GM10266 (cell line): ENCODE data around the gene ST6GALNAC2.

ENCODE experiments used
- DNase-seq: peaks from one replicate; pipeline ENCODE4 v3.0.0; 2012; ENCODE audit errors: extremely low spot score
- CTCF ChIP-seq: IDR thresholded peaks from 2 replicates; pipeline ENCODE4 v1.5.1; 2012; ENCODE audit warnings: mild to moderate bottlenecking, low read depth; ENCODE audit not compliant: control insufficient read depth, insufficient read depth; ENCODE audit errors: missing control alignments

The ST6GALNAC2 gene

GRCh38 chr17:76594690-76595089 lies 9.0 kb upstream of the ST6GALNAC2 start:
- no peak for TF ChIP-seq CTCF
- DNase-seq = no peak

GRCh38 chr17:76593959-76594358 lies 8.3 kb upstream of the ST6GALNAC2 start:
- no peak for TF ChIP-seq CTCF
- no peak for DNase-seq

- DNase-seq = no peak
- no peak for TF ChIP-seq CTCF
Observed at GRCh38 chr17:76593384-76593826, 7.7 kb upstream of the ST6GALNAC2 start.

GRCh38 chr17:76588182-76588581 lies 2.5 kb upstream of the ST6GALNAC2 start:
- DNase-seq = no peak

GRCh38 chr17:76586741-76587487 lies 1.3 kb upstream of the ST6GALNAC2 start:
- no peak for DNase-seq
- TF ChIP-seq CTCF = no peak

More at GRCh38 chr17:76588182-76588581, 2.5 kb upstream of the ST6GALNAC2 start:
- no peak for TF ChIP-seq CTCF

GRCh38 chr17:76585033-76585648 lies 519 bp downstream of the ST6GALNAC2 start:
- no peak for DNase-seq
- no peak for TF ChIP-seq CTCF

GRCh38 chr17:76584427-76585032 lies 1.1 kb downstream of the ST6GALNAC2 start:
- peak; percentile 38 for DNase-seq

More at GRCh38 chr17:76584427-76585032, 1.1 kb downstream of the ST6GALNAC2 start:
- TF ChIP-seq CTCF = no peak
